ENCODE data around the gene TYW1. TPM values are rescaled to one million over a fixed set of nuclear protein-coding genes. Genes with fewer than 3 reads are reported as not detected.
"Not testable (repeated sequence)": the region's sequence is repeated elsewhere in the genome, so short reads cannot be mapped to it uniquely, and the experiment has no call there.

The TYW1 gene
- total and polyA plus RNA-seq, 12 donors = 6.7 to 15.1 (median 9.4) TPM

- H3K27ac ChIP-seq = peak overlapping the region in 1 of 10 donors; percentile 47
- peaks cover 0 to 19% (median 0%) of the 10 kb centered on the region in 11 donors for H3K9me3 ChIP-seq
- H3K4me1 ChIP-seq; H3K27me3 ChIP-seq; DNase-seq; H3K4me3 ChIP-seq; intact Hi-C loops (cut with DNase I); ATAC-seq: not testable (repeated sequence)
- 84 to 88% methylated on average over 5 of the region's 5 CpGs for WGBS, 2 donors
- H3K36me3 ChIP-seq = peaks cover 0 to 12% (median 0%) of the 10 kb centered on the region in 9 donors
Measured at GRCh38 chr7:67192123-67192702, 195.6 kb downstream of the TYW1 start.

GRCh38 chr7:67192889-67193613, 196.4 kb downstream of the TYW1 start:
- DNase-seq (peak in 1 of 2 donors; percentile 37), ATAC-seq (peak; percentile 57 to 93 (median 85))
- H3K27ac ChIP-seq = peak overlapping the region in 3 of 10 donors; percentile 1 to 48 (median 47)
- 70 to 77% methylated on average over 11 of the region's 11 CpGs for WGBS, 2 donors
- intact Hi-C loops (cut with DNase I); H3K27me3 ChIP-seq; H3K4me1 ChIP-seq; H3K4me3 ChIP-seq: not testable (repeated sequence)
- peaks cover 0 to 19% (median 0%) of the 10 kb centered on the region in 11 donors for H3K9me3 ChIP-seq
- H3K36me3 ChIP-seq = peaks cover 0 to 15% (median 0%) of the 10 kb centered on the region in 9 donors

DNA sequence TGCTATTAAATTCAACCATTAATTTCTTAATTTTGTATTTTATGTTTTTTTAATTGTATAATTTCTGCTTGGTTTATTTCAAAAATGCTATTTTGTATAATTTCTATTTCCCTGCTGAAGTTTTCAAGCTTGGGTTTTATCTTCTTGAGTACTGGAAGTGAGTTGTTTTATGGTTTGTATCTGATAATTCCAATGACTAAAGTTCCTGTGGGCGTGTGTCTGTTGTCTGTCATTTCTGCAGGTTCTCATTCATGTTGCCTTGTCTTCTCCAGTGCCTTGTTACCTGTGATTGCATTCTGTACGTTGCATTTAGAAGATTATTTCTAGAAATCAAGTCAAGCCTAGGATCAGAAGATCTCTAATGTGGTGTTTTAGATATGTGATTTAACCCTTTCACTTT, 199.5 kb downstream of the TYW1 start:
- ATAC-seq; intact Hi-C loops (cut with DNase I); H3K27ac ChIP-seq; H3K4me3 ChIP-seq; H3K4me1 ChIP-seq; H3K27me3 ChIP-seq; DNase-seq: not testable (repeated sequence)
- WGBS, 2 donors = 93% methylated on average over 2 of the region's 2 CpGs
- Histone ChIP-seq H3K36me3 (peaks cover 0 to 19% (median 0%) of the 10 kb centered on the region in 9 donors), H3K9me3 (peaks cover 0 to 19% (median 0%) of the 10 kb centered on the region in 11 donors)

DNA sequence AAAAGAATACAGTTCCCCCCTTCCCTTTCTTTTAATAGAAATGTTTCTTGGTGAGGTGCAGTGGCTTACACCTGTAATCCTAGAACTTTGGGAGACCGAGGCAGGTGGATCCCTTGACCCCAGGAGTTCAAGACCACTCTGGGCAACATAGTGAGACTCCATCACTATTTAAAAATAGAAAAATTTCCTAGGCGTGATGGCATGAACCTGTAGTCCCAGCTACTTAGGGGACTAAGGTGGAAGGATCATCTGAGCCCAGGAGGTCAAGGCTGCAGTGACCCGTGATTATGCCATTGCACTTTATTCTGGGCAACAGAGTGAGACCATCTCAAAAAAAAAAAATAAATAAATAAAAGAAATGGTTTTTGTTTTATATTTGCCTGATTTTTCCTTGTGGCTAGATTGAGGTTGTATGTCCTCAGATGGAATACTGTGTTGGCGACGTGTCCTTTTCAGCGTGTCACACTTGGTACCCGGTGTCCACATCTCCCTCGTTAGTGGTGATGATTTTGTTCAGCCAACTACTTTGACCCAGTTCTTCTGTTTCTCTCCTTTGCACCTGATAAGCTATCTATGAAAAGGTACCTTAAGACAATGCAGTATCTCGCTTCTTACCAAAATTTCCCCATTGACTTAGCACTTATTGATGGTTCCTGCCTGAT, 202.4 kb downstream of the TYW1 start:
- H3K27ac ChIP-seq; H3K4me1 ChIP-seq; ATAC-seq; intact Hi-C loops (cut with DNase I); DNase-seq; H3K4me3 ChIP-seq; H3K27me3 ChIP-seq: not testable (repeated sequence)
- H3K9me3 ChIP-seq = peaks cover 0 to 19% (median 0%) of the 10 kb centered on the region in 11 donors
- WGBS, 2 donors = 93 to 94% methylated on average over 8 of the region's 9 CpGs
- peaks cover 0 to 19% (median 0%) of the 10 kb centered on the region in 9 donors for H3K36me3 ChIP-seq

- H3K9me3 ChIP-seq; H3K4me1 ChIP-seq; intact Hi-C loops (cut with DNase I); H3K27me3 ChIP-seq; H3K27ac ChIP-seq; H3K4me3 ChIP-seq: not testable (repeated sequence)
- WGBS, 2 donors = 33 to 39% methylated on average over 2 of the region's 2 CpGs
- peak in 6 of 8 donors; percentile 25 to 81 (median 60) for ATAC-seq
- peaks cover 0 to 25% (median 0%) of the 10 kb centered on the region in 9 donors for H3K36me3 ChIP-seq
- peak in 1 of 2 donors; percentile 15 for DNase-seq
Measured at GRCh38 chr7:67205772-67206171, 209.1 kb downstream of the TYW1 start.

GRCh38 chr7:67206452-67206851, 209.8 kb downstream of the TYW1 start:
- intact Hi-C loops (cut with DNase I) = no loop called here
- Histone ChIP-seq H3K27me3 (no peaks in the 10 kb centered on the region), H3K9me3 (no peaks in the 10 kb centered on the region), H3K36me3 (peaks cover 0 to 26% (median 0%) of the 10 kb centered on the region in 9 donors), H3K27ac (no peak overlapping the region), H3K4me3 (no peak overlapping the region), H3K4me1 (peaks cover 0 to 6% (median 0%) of the 10 kb centered on the region in 9 donors)
- no peak for TF ChIP-seq CTCF (IDR thresholded peaks at IDR 0.05)
- WGBS, 2 donors = 94 to 98% methylated on average over 5 of the region's 5 CpGs
- DNase-seq (no peak), ATAC-seq (no peak)

DNA sequence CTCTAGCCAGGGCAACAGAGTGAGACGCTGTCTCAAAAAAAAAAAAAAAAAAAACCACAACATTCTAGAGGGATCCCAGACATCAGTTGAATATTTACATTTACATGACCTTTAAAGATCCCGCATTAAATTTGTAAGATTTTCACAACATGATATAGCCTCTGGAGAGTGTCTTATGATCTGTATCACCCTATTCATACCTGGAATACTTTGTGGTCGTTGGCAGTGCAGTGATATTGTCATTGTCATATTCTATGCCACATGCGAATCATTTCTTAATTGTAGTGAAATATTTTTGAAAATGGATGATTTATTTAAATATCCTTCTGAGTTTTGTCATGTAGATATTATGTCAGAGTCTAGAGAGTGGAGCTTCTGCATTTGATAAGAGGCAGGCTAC, 212.0 kb downstream of the TYW1 start:
- DNase-seq; H3K4me3 ChIP-seq; intact Hi-C loops (cut with DNase I); H3K27ac ChIP-seq; H3K27me3 ChIP-seq; H3K4me1 ChIP-seq; ATAC-seq; H3K9me3 ChIP-seq: not testable (repeated sequence)
- 88 to 90% methylated on average over 4 of the region's 4 CpGs for WGBS, 2 donors
- H3K36me3 ChIP-seq = peaks cover 0 to 26% (median 0%) of the 10 kb centered on the region in 9 donors
